T-helper 2 cell treated with Interferon-gamma antibody and Interleukin-4, amounts not matched to agents 5 μg/mL and 100 μg/mL, for 36 hours (primary cell): Measurements from ENCODE around the gene GHDC.
"Not testable (repeated sequence)": the region's sequence is repeated elsewhere in the genome, so short reads cannot be mapped to it uniquely, and the experiment has no call there.

Source experiments
- DNase-seq: peaks from one replicate; pipeline ENCODE4 v3.0.0; 2021; ENCODE audit warnings: low spot score
- H3K27ac Mint-ChIP-seq: one replicate; pipeline ENCODE4 v1.8.0; 2021; ENCODE audit warnings: mild to moderate bottlenecking, mixed read lengths
- H3K27me3 Mint-ChIP-seq: one replicate; pipeline ENCODE4 v1.8.0; 2021; ENCODE audit warnings: low read depth, mixed read lengths
- H3K36me3 Mint-ChIP-seq: one replicate; pipeline ENCODE4 v1.8.0; 2021; ENCODE audit warnings: low read depth, mixed read lengths
- H3K4me1 Mint-ChIP-seq: one replicate; pipeline ENCODE4 v1.8.0; 2021; ENCODE audit warnings: low read depth, mixed read lengths
- H3K4me3 Mint-ChIP-seq: one replicate; pipeline ENCODE4 v1.8.0; 2022; ENCODE audit warnings: mild to moderate bottlenecking, moderate library complexity, mixed read lengths
- H3K9me3 Mint-ChIP-seq: one replicate; pipeline ENCODE4 v1.8.0; 2021; ENCODE audit warnings: mixed read lengths

GHDC gene

GRCh38 chr17:42140690-42141089 lies 53.6 kb downstream of the GHDC start:
- not testable (repeated sequence) for H3K27ac Mint-ChIP-seq, H3K4me3 Mint-ChIP-seq, H3K9me3 Mint-ChIP-seq, H3K4me1 Mint-ChIP-seq, H3K27me3 Mint-ChIP-seq, DNase-seq
- peaks cover 18% of the 10 kb centered on the region for H3K36me3 Mint-ChIP-seq
